GM18517 (cell line): ENCODE data around the gene HDAC4.

Source experiments
- ATAC-seq: cut with Tn5 transposase; IDR thresholded peaks from one replicate; pipeline ENCODE4 v1.9.1; 2021; ENCODE audit warnings: mild to moderate bottlenecking, moderate library complexity; ENCODE audit not compliant: unreplicated experiment

HDAC4 gene

GRCh38 chr2:239162141-239162821, 238.5 kb downstream of the HDAC4 start:
- ATAC-seq, result no peak

DNA sequence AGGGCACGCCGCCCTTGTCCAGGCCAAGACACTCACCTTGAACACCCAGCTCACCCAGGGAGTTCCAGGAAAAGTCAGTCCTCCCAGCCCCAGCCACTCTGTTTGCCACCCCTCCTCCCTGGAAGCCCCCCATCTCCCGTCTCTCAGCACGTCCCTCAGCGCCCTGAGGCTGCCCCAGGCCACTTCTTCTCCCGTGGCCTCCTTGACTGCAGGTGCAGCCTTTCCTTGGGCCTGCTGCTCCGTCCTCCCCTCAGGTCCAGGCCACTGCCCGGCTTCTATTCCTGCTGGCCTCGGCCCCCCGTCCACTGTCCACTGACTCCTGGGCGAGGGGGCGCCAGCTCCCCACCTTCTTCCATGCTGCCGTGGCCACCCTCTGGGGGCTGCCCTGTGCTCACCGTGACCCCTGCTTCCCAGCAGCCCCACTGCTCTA, 239.1 kb downstream of the HDAC4 start:
- ATAC-seq, result no peak

DNA sequence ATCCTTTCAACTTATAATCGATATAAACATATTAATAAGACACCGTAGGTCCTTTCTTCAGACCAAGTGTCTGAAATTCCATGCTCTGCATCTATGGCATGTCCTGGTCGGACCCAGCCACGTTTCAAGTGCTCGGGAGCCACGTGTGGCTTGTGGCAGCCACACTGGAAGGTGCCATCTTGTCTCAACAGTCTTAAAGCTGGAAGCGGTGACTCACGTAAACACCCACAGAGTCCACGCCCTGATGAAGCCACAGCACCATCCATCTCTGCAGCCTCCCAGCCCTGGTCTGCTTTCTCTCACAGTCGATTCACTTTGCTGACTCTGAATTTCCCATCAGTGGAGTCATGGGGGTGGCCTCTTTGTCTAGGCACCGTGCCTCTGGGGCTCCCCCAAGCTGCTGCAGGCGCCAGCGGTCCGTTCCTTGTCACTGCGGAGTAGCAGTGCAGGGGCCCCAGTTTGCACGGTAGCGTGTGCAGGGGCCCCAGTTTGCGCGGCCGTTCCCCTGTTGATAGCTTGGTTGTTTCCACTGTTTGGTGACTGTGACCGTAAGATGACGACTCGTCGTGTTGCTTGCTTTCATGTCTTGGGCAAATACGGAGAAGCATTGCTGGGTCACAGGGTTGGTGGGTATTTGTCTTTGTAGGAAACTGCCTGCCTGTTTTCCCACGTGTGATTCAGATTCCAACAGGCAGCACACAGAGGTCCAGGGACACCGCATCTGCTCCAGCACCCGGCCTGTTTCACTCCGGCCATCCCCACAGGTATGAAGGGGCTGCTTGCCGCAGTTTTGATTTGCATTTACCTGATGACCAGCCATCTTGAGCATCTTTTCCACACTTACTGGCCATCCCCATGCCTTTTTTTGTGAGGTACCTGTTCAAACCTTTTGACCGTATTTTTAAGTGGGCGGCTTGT, 240.3 kb downstream of the HDAC4 start:
- ATAC-seq, result no peak

GRCh38 chr2:239159476-239159911, 241.3 kb downstream of the HDAC4 start:
- ATAC-seq, result no peak

- no peak for ATAC-seq
Measured at GRCh38 chr2:239158641-239159475, 242.0 kb downstream of the HDAC4 start.

DNA sequence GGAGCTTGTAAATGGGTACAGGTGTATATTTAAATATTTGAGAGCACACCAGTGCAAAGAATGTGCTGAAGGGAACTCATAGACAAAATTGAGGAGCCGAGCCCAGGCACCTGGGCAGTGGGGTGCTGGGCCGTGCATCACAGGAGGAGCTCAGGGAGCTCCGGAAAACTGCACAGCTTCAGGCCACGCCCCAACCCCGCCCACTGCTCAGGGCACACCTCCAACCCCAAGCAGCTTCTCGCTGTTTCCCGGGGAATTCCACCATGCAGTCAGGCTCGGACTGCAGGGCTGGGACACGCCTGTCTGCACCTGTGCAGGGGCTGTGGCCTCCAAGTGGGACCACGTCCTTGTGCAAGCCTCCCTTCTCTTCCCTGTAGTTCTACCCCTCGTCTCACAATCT, 243.0 kb downstream of the HDAC4 start:
- ATAC-seq, result no peak

GRCh38 chr2:239157269-239157668, 243.6 kb downstream of the HDAC4 start:
- ATAC-seq, result no peak

GRCh38 chr2:239156516-239157265, 244.1 kb downstream of the HDAC4 start:
- ATAC-seq, result no peak

DNA sequence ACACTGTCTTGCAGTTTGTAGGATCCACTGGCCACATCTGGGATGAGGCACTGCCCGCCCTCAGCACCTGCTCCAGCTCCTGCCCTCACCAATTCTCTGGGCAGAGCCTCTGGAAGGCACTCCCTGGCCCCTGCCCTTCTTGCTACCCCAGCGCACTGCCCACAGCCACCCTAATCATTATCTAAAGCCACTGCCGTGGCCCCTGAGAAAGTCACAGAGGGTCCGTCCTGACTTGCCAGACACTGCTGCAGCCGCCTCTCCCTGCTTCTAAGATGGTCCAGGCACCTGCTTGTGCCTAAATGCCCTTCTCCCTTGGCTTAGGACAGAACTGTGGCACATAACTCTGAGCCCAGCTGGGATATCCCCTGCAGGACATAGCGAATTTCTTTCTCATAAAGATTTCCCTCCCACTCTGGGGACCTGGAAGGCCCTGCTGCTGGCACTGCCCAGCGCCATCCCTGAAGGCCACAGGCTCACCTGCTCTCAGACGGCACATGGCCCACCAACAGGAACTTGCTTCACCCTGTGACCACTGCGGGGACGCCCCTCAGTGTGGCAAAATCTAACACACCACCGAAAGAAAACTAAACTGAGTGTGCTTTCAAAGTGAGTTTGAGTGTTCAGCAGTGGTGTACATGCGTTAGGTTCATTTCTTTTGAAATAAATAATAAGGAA, 244.9 kb downstream of the HDAC4 start:
- ATAC-seq, result no peak

DNA sequence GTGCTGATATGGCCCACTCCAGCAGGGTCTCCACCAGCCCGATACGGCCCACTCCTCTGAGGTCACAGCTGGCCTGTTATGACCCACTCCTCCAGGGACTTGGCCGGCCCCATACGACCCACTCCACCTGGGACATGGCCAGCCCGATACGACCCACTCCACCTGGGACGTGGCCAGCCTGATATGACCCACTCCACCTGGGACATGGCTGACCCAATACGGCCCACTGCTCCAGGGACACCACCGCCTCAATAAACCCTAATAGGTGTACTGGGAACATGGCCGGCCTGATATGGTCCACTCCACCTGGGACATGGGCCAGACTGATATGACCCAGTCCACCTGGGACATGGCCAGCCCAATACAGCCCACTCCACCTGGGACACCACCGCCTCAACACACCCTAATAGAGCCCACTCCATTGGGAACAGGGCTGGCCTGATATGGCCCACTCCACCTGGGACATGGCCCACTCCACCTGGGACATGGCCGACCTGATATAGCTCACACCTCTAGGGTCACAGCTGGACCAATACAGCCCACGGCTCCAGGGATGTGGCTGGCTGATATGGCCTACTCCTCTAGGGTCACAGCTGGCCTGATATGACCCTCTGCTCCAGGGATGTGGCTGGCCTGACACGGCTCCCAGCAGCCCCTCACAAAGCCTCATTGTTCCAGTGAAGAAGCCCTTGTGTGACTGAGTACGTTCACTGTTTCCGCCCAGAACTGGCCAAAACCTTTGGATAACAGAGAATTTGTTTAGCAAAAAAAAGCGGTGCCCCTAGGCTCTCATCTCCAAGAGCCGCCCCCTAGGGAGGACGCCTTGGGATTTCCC, 245.6 kb downstream of the HDAC4 start:
- ATAC-seq, result no peak

- ATAC-seq, result no peak
Measured at GRCh38 chr2:239153806-239154591, 246.8 kb downstream of the HDAC4 start.

DNA sequence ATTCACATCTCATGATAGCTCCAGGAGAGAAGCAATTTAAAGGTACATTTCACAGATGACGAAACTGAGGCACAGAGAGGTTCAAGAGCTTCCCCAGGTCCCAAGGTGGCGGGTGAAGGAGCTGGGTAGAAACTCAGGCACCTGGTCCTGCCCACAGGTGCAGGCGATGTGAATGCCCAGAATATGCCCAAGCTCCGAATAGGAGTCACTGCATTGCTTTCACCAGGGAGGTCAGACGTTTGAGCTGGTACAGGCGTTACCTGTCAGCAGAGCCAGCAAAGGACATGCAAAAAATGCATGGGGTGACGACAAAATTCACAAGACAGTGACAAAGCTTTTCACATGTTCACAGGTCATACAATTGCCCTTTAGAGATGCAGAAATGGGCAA, 247.9 kb downstream of the HDAC4 start:
- no peak for ATAC-seq

GRCh38 chr2:239152239-239152915, 248.4 kb downstream of the HDAC4 start:
- no peak for ATAC-seq

DNA sequence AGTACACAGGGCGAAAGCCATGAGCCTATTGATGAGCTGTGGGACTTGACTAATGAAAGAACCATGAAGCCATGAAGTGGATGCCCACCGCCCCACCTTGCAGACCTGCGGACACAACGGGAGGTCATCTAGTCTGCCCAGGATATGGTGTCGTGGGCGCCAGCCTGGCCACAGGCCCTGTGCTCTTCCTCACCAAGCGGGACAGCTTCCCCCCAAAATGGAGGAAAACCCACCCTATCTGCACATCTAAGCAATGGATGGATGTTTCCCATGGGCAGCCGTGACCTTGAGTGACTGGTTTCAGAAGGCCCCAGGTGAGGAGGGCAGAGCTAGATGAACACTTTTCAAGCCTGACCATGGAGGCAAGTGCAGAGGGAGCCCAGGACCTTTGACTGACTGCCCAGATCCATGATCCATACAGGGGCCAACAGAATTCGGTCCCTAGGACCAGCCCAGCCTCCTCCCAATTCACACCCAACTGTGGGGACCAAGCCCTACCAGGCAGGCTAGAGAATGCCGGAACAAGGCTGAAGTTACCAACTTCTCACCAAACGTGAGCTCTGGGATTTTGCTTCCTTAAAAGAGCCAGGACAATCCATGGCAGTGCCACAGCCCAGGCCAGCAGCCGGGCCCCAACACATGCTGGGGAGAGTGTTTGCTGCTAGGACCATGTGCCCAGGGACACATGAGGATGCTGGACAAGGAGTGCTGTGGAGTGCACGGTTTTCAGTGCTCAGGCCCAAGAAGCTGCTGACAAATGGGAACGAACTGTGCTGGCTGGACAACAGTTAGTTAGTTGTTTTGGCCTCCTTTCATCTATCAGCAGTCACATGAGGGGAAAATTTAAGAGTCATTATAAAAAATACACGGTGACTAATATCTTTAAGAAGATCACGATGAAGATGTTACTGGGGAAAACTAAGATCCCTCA, 249.4 kb downstream of the HDAC4 start:
- ATAC-seq, result no peak

- ATAC-seq, result no peak
Measured at GRCh38 chr2:239150125-239151011, 250.5 kb downstream of the HDAC4 start.

GRCh38 chr2:239149501-239149900, 251.3 kb downstream of the HDAC4 start:
- ATAC-seq, result no peak
